HEK293 (cell line): ENCODE results near the gene ABCC3.

Experiments used
- CTCF ChIA-PET: fragments of 350-600 bp; formaldehyde crosslinking; extraction: SDS; loops from one replicate; lab custom pipeline; 2021; ENCODE audit warnings: antibody characterized with exemption; lab: Yijun Ruan, JAX
- POLR2A ChIA-PET: fragments of 300-600 bp; formaldehyde crosslinking; extraction: SDS; loops from one replicate; lab custom pipeline; 2020; ENCODE audit warnings: antibody characterized with exemption, inconsistent platforms; lab: Yijun Ruan, JAX
- H3K27ac ChIP-seq: fragments of 200-500 bp; sonication (Bioruptor generic); 2 replicates; pipeline ENCODE4 v1.5.1; 2014; ENCODE audit warnings: low read depth, low read length, control low read depth, inconsistent platforms; ENCODE audit errors: extremely low read depth
- H3K36me3 ChIP-seq, 2 experiments: fragments of 200-500 bp in 1 of 2; sonication (Bioruptor generic) in 1 of 2; 1 replicate in 1 of 2; 2 replicates in 1 of 2; pipeline ENCODE4 v1.5.1; 2014 to 2017; ENCODE audit warnings: inconsistent platforms in 2 of 2, low read length in 2 of 2; ENCODE audit not compliant: control insufficient read depth in 2 of 2, insufficient read depth in 1 of 2
- H3K4me1 ChIP-seq: fragments of 200-500 bp; sonication (Bioruptor generic); 2 replicates; pipeline ENCODE4 v1.5.1; 2014; ENCODE audit warnings: mild to moderate bottlenecking, low read length, inconsistent platforms; ENCODE audit not compliant: control insufficient read depth, insufficient read depth
- H3K4me3 ChIP-seq: 2 replicates; pipeline ENCODE4 v1.5.1; 2011; ENCODE audit warnings: low read depth, mild to moderate bottlenecking, control low read depth, low read length, moderate library complexity
- H3K9me3 ChIP-seq: fragments of 200-500 bp; sonication (Bioruptor generic); 2 replicates; pipeline ENCODE4 v1.5.1; 2014; ENCODE audit warnings: low read depth, low read length, inconsistent platforms; ENCODE audit not compliant: control insufficient read depth, insufficient read depth
- BCL11A ChIP-seq: fragments of 450-650 bp; formaldehyde crosslinking; IDR thresholded peaks from 2 replicates; pipeline ENCODE4 v1.5.1; 2016; ENCODE audit warnings: low read depth, missing biosample characterization, missing genetic modification characterization
- KLF10 ChIP-seq: fragments of 450-650 bp; IDR thresholded peaks from 2 replicates; pipeline ENCODE4 v1.5.1; 2018; ENCODE audit warnings: missing biosample characterization, mild to moderate bottlenecking, missing genetic modification characterization
- MYNN ChIP-seq: fragments of 450-650 bp; formaldehyde crosslinking; IDR thresholded peaks from 2 replicates; pipeline ENCODE4 v1.5.1; 2016; ENCODE audit warnings: missing biosample characterization, missing genetic modification characterization, borderline replicate concordance
- SP7 ChIP-seq: fragments of 450-650 bp; formaldehyde crosslinking; IDR thresholded peaks from 2 replicates; pipeline ENCODE4 v1.5.1; 2016; ENCODE audit warnings: missing biosample characterization, missing genetic modification characterization
- ZBTB17 ChIP-seq: fragments of 450-650 bp; formaldehyde crosslinking; IDR thresholded peaks from 2 replicates; pipeline ENCODE4 v1.5.1; 2016; ENCODE audit warnings: missing biosample characterization, missing genetic modification characterization
- ZBTB7A ChIP-seq: fragments of 450-650 bp; formaldehyde crosslinking; IDR thresholded peaks from 2 replicates; pipeline ENCODE4 v1.5.1; 2016; ENCODE audit warnings: low read depth, missing biosample characterization, missing genetic modification characterization
- ZNF121 ChIP-seq: fragments of 450-650 bp; formaldehyde crosslinking; IDR thresholded peaks from 2 replicates; pipeline ENCODE4 v1.5.1; 2016; ENCODE audit warnings: missing biosample characterization, missing genetic modification characterization
- ZNF169 ChIP-seq: fragments of 450-650 bp; formaldehyde crosslinking; IDR thresholded peaks from 2 replicates; pipeline ENCODE4 v1.5.1; 2016; ENCODE audit warnings: missing biosample characterization, missing genetic modification characterization
- ZNF174 ChIP-seq: fragments of 450-650 bp; formaldehyde crosslinking; IDR thresholded peaks from 2 replicates; pipeline ENCODE4 v1.5.0; 2017; ENCODE audit warnings: missing biosample characterization, mild to moderate bottlenecking, missing genetic modification characterization
- ZNF175 ChIP-seq: fragments of 450-650 bp; formaldehyde crosslinking; IDR thresholded peaks from 2 replicates; pipeline ENCODE4 v1.5.1; 2016; ENCODE audit warnings: missing biosample characterization, missing genetic modification characterization
- ZNF221 ChIP-seq: fragments of 450-650 bp; formaldehyde crosslinking; IDR thresholded peaks from 2 replicates; pipeline ENCODE4 v1.5.1; 2017; ENCODE audit warnings: missing biosample characterization, missing genetic modification characterization, borderline replicate concordance
- ZNF501 ChIP-seq: fragments of 450-650 bp; formaldehyde crosslinking; IDR thresholded peaks from 2 replicates; pipeline ENCODE4 v1.5.1; 2016; ENCODE audit warnings: missing biosample characterization, missing genetic modification characterization
- ZNF830 ChIP-seq: fragments of 450-650 bp; IDR thresholded peaks from 2 replicates; pipeline ENCODE4 v1.5.0; 2018; ENCODE audit warnings: missing biosample characterization, missing genetic modification characterization, low read depth, mild to moderate bottlenecking, moderate library complexity
- TF ChIP-seq, protein P1 (sequence below): fragments of 450-650 bp; formaldehyde crosslinking; IDR thresholded peaks from 2 replicates; pipeline ENCODE4 v1.5.1; 2016; ENCODE audit warnings: missing biosample characterization, missing genetic modification characterization
- TF ChIP-seq, protein P2 (sequence below): IDR thresholded peaks from 2 replicates; pipeline ENCODE4 v1.6.1; 2011; ENCODE audit warnings: mild to moderate bottlenecking, low read depth, low read length, borderline replicate concordance
- TF ChIP-seq, protein P3 (sequence below): fragments of 450-650 bp; formaldehyde crosslinking; IDR thresholded peaks from 2 replicates; pipeline ENCODE4 v1.5.1; 2016; ENCODE audit warnings: missing biosample characterization, missing genetic modification characterization
- TF ChIP-seq, protein P4 (sequence below): fragments of 450-650 bp; formaldehyde crosslinking; IDR thresholded peaks from 2 replicates; pipeline ENCODE4 v1.5.1; 2016; ENCODE audit warnings: missing biosample characterization, missing genetic modification characterization, borderline replicate concordance
- TF ChIP-seq, protein P5 (sequence below): fragments of 450-650 bp; IDR thresholded peaks from 2 replicates; pipeline ENCODE4 v1.5.1; 2018; ENCODE audit warnings: missing biosample characterization, mild to moderate bottlenecking, missing genetic modification characterization

ABCC3 gene

DNA sequence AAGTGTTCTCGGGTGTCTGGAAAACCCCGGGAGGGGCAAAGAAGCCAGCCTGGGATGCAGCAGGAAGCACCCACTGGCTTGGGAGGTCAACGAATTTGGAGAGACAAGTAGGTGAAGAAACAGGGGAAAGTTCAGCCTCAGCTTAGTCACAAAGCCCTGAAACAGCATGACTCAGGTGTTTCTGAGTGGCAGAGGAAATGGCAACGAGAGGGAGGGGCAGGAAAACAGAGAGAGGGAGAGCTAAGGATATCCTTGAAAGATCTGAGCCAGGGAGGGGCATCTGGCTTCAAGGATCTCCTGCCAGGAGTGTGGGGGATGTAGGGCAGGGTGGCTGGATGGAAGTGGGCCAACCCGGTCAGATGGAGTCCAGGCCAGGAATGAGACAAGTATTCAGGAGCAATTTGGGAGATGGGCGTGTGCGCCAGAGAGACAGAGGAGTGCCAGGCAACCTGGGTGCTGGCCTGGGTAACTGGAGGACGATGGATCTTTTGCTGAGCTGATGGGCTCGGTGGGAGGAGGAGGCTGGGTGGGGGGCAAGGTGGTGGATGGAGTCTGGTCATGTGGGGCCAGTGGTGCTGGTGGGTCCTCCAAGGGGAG is 27.2 kb downstream of the ABCC3 start (continued):
- TF ChIP-seq, protein P1, sequence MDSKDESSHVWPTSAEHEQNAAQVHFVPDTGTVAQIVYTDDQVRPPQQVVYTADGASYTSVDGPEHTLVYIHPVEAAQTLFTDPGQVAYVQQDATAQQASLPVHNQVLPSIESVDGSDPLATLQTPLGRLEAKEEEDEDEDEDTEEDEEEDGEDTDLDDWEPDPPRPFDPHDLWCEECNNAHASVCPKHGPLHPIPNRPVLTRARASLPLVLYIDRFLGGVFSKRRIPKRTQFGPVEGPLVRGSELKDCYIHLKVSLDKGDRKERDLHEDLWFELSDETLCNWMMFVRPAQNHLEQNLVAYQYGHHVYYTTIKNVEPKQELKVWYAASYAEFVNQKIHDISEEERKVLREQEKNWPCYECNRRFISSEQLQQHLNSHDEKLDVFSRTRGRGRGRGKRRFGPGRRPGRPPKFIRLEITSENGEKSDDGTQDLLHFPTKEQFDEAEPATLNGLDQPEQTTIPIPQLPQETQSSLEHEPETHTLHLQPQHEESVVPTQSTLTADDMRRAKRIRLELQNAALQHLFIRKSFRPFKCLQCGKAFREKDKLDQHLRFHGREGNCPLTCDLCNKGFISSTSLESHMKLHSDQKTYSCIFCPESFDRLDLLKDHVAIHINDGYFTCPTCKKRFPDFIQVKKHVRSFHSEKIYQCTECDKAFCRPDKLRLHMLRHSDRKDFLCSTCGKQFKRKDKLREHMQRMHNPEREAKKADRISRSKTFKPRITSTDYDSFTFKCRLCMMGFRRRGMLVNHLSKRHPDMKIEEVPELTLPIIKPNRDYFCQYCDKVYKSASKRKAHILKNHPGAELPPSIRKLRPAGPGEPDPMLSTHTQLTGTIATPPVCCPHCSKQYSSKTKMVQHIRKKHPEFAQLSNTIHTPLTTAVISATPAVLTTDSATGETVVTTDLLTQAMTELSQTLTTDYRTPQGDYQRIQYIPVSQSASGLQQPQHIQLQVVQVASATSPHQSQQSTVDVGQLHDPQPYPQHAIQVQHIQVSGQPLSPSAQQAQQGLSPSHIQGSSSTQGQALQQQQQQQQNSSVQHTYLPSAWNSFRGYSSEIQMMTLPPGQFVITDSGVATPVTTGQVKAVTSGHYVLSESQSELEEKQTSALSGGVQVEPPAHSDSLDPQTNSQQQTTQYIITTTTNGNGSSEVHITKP = peak; percentile 32; the same call in 1 of the 2 replicates
- TF ChIP-seq ZNF830 (tag by site-specific recombination) = no peak
- TF ChIP-seq, protein P2, sequence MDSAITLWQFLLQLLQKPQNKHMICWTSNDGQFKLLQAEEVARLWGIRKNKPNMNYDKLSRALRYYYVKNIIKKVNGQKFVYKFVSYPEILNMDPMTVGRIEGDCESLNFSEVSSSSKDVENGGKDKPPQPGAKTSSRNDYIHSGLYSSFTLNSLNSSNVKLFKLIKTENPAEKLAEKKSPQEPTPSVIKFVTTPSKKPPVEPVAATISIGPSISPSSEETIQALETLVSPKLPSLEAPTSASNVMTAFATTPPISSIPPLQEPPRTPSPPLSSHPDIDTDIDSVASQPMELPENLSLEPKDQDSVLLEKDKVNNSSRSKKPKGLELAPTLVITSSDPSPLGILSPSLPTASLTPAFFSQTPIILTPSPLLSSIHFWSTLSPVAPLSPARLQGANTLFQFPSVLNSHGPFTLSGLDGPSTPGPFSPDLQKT = no peak
- TF ChIP-seq SP7 (tag by site-specific recombination) = peak; percentile 31; the same call in 1 of the 2 replicates
- TF ChIP-seq ZNF221 (tag by site-specific recombination) = no peak
- TF ChIP-seq ZNF501 (tag by site-specific recombination) = no peak
- TF ChIP-seq ZBTB17 (tag by site-specific recombination) = peak; percentile 63
- no peak for TF ChIP-seq ZNF174 (tag by site-specific recombination)

DNA sequence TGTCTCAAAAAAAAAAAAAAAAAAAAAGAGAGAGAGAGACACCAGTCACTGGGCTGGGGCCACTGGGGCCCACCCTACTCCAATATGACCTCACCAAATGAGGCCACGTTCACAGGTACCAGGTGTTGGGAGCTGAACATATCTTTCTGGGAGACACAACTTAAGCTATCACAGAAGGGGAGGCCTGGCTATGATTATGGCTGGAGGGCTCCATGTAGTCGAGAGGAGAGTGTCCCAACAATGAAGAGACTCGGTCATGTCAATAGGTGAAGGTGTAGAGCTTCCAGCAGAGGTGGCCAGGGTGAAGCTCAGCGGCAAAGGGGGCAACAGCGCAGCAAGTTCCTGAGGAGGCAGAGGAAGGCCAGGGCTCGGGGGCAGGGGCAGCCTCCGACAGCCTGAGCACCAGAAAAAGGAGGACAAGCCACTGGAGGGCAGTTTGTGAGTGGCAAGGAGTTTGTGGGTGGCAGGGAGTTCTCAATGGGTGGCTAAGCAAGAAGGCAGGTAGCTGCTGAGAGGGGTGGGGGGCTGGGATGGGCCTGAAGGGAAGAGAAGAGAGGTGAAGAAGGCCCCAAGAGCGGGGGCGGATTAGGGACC is 28.0 kb downstream of the ABCC3 start:
- no peaks in the 10 kb centered on the region for H3K9me3 ChIP-seq
- no peaks in the 10 kb centered on the region; the same call in 1 of the 2 replicates for H3K4me1 ChIP-seq
- ChIA-PET POLR2A (interaction anchor here (0.6 to 1.8 kb wide), 3 partner anchors 9 to 96 kb away, joined by 4 to 6 read pairs (median 5); no protein-coding TSS in a partner anchor), CTCF (interaction anchor here (0.6 to 3.4 kb wide), 4 partner anchors 25 to 533 kb away, joined by 4 to 13 read pairs (median 6); no protein-coding TSS in a partner anchor)
- H3K27ac ChIP-seq = no peak overlapping the region
- H3K4me3 ChIP-seq = no peak overlapping the region
- no peaks in the 10 kb centered on the region for H3K36me3 ChIP-seq
- TF ChIP-seq, protein P3, sequence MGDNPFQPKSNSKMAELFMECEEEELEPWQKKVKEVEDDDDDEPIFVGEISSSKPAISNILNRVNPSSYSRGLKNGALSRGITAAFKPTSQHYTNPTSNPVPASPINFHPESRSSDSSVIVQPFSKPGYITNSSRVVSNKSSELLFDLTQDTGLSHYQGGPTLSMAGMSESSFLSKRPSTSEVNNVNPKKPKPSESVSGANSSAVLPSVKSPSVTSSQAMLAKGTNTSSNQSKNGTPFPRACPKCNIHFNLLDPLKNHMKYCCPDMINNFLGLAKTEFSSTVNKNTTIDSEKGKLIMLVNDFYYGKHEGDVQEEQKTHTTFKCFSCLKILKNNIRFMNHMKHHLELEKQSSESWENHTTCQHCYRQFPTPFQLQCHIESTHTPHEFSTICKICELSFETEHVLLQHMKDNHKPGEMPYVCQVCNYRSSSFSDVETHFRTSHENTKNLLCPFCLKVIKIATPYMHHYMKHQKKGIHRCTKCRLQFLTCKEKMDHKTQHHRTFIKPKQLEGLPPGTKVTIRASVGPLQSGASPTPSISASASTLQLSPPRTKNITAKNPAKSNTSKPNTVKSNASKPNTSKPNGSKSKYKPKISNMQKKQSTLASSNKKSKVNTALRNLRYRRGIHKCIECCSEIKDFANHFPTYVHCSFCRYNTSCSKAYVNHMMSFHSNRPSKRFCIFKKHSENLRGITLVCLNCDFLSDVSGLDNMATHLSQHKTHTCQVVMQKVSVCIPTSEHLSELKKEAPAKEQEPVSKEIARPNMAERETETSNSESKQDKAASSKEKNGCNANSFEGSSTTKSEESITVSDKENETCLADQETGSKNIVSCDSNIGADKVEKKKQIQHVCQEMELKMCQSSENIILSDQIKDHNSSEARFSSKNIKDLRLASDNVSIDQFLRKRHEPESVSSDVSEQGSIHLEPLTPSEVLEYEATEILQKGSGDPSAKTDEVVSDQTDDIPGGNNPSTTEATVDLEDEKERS = no peak
- no peak for TF ChIP-seq ZNF169
- TF ChIP-seq BCL11A (tag by site-specific recombination) = no peak
- TF ChIP-seq, protein P4, sequence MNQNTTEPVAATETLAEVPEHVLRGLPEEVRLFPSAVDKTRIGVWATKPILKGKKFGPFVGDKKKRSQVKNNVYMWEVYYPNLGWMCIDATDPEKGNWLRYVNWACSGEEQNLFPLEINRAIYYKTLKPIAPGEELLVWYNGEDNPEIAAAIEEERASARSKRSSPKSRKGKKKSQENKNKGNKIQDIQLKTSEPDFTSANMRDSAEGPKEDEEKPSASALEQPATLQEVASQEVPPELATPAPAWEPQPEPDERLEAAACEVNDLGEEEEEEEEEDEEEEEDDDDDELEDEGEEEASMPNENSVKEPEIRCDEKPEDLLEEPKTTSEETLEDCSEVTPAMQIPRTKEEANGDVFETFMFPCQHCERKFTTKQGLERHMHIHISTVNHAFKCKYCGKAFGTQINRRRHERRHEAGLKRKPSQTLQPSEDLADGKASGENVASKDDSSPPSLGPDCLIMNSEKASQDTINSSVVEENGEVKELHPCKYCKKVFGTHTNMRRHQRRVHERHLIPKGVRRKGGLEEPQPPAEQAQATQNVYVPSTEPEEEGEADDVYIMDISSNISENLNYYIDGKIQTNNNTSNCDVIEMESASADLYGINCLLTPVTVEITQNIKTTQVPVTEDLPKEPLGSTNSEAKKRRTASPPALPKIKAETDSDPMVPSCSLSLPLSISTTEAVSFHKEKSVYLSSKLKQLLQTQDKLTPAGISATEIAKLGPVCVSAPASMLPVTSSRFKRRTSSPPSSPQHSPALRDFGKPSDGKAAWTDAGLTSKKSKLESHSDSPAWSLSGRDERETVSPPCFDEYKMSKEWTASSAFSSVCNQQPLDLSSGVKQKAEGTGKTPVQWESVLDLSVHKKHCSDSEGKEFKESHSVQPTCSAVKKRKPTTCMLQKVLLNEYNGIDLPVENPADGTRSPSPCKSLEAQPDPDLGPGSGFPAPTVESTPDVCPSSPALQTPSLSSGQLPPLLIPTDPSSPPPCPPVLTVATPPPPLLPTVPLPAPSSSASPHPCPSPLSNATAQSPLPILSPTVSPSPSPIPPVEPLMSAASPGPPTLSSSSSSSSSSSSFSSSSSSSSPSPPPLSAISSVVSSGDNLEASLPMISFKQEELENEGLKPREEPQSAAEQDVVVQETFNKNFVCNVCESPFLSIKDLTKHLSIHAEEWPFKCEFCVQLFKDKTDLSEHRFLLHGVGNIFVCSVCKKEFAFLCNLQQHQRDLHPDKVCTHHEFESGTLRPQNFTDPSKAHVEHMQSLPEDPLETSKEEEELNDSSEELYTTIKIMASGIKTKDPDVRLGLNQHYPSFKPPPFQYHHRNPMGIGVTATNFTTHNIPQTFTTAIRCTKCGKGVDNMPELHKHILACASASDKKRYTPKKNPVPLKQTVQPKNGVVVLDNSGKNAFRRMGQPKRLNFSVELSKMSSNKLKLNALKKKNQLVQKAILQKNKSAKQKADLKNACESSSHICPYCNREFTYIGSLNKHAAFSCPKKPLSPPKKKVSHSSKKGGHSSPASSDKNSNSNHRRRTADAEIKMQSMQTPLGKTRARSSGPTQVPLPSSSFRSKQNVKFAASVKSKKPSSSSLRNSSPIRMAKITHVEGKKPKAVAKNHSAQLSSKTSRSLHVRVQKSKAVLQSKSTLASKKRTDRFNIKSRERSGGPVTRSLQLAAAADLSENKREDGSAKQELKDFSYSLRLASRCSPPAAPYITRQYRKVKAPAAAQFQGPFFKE (tag by site-specific recombination) = no peak
- TF ChIP-seq ZNF121 (tag by site-specific recombination) = no peak
- TF ChIP-seq, protein P2 = no peak
- no peak for TF ChIP-seq ZBTB7A (tag by site-specific recombination)
- TF ChIP-seq ZNF175 (tag by site-specific recombination) = no peak
- TF ChIP-seq MYNN (tag by site-specific recombination) = no peak
- TF ChIP-seq, protein P5, sequence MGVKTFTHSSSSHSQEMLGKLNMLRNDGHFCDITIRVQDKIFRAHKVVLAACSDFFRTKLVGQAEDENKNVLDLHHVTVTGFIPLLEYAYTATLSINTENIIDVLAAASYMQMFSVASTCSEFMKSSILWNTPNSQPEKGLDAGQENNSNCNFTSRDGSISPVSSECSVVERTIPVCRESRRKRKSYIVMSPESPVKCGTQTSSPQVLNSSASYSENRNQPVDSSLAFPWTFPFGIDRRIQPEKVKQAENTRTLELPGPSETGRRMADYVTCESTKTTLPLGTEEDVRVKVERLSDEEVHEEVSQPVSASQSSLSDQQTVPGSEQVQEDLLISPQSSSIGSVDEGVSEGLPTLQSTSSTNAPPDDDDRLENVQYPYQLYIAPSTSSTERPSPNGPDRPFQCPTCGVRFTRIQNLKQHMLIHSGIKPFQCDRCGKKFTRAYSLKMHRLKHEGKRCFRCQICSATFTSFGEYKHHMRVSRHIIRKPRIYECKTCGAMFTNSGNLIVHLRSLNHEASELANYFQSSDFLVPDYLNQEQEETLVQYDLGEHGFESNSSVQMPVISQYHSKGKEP (tag by site-specific recombination) = no peak
- no peak for TF ChIP-seq KLF10 (tag by site-specific recombination)
